Heart right ventricle (tissue), 16 donors: ENCODE data around the gene CD2. TPM values are rescaled to one million over a fixed set of nuclear protein-coding genes. Genes with fewer than 3 reads are reported as not detected.

Experiments
- ATAC-seq, 8 donors: fragments of 200-7000 bp; cut with Tn5 transposase; one replicate each; pipeline ENCODE4 v1.9.1; 2020; ENCODE audit warnings: mild to moderate bottlenecking in 8 of 8, moderate library complexity in 8 of 8, moderate number of reproducible peaks in 1 of 8
- DNase-seq, 2 donors: peaks; one replicate each; pipeline ENCODE4 v3.0.0-alpha.2; 2020
- H3K27ac ChIP-seq, 10 donors: fragments of 200-600 bp; sonication (generic) in 2 of 10; one replicate each; pipeline versions ENCODE4 v1.5.0 to v1.8.0; 2020 to 2022; ENCODE audit warnings: mild to moderate bottlenecking in 3 of 10
- H3K27me3 ChIP-seq, 7 donors: fragments of 200-600 bp; one replicate each; pipeline ENCODE4 v1.8.0; 2021 to 2022; ENCODE audit warnings: mild to moderate bottlenecking in 2 of 7
- H3K36me3 ChIP-seq, 9 donors: fragments of 200-600 bp; sonication (generic) in 1 of 9; one replicate each; pipeline versions ENCODE4 v1.5.0 to v1.8.0; 2020 to 2022; ENCODE audit warnings: mild to moderate bottlenecking in 2 of 9
- H3K4me1 ChIP-seq, 9 donors: fragments of 200-600 bp; sonication (generic) in 1 of 9; one replicate each; pipeline versions ENCODE4 v1.5.0 to v1.8.0; 2020 to 2022; ENCODE audit warnings: mild to moderate bottlenecking in 4 of 9
- H3K4me3 ChIP-seq, 10 donors: fragments of 200-600 bp; sonication (generic) in 2 of 10; one replicate each; pipeline versions ENCODE4 v1.5.0 to v1.8.0; 2020 to 2022; ENCODE audit warnings: mild to moderate bottlenecking in 7 of 10, moderate library complexity in 2 of 10
- H3K9me3 ChIP-seq, 11 donors: fragments of 200-600 bp in 10 of 11; sonication (generic) in 2 of 11; one replicate each; pipeline versions ENCODE4 v1.5.0 to v1.8.0; 2013 to 2022; ENCODE audit warnings: mild to moderate bottlenecking in 2 of 11, control low read depth in 1 of 11, moderate library complexity in 1 of 11
- CTCF ChIP-seq, 9 donors: fragments of 200-600 bp; sonication (generic) in 2 of 9; IDR thresholded peaks; one replicate each; pipeline versions ENCODE4 v1.5.0 to v1.8.0; 2021 to 2022; ENCODE audit warnings: antibody characterized with exemption in 9 of 9, mild to moderate bottlenecking in 5 of 9, moderate library complexity in 1 of 9
- WGBS, 2 donors: extraction: QIAGEN DNeasy Blood & Tissue Kit; methylation state at CpG; one replicate each; pipeline ENCODE4 v1.1.7; 2013; ENCODE audit warnings: inconsistent platforms in 1 of 2; 5-methylcytosine and 5-hydroxymethylcytosine counted together
- intact Hi-C, 10 donors: fragments of 100-400 bp; cut with DNase I; formaldehyde crosslinking; loops; one replicate each; pipeline versions ENCODE4 v1.11.1 to v1.14.2; 2022
- polyA plus RNA-seq, 2 donors: library from polyadenylated mRNA; stranded (reverse); fragments of 200-250 nt; gene quantifications; one replicate each; pipeline ENCODE4 v1.2.3, GENCODE V29; 2013
- total RNA-seq, 10 donors: library from RNA; stranded (reverse); fragmentation: NEBNext Ultra II Directional in 3 of 10; extraction: Animal tissue kit (Norgen Biotek cat#: 25700) in 3 of 10; gene quantifications; one replicate each; pipeline versions ENCODE4 v1.2.1 to v1.2.4, GENCODE V29; 2021 to 2023
- donor health status: Arrhythmogenic right ventricular cardiomyopathy.
- donor health status: ischemic (EF 13 %, LVEDD 7.1; RV severe dilation, severe dysfunction).
- donor health status: healthy with polysubstance abuse.
- donor health status: DM: no; HTN: yes; CAD: no.
- donor health status: DM: no; HTN: no; CAD: no.
- donor health status: ischemic (EF 25% LVEDD 6.9; RV normal size, moderate dysfunction).
- donor health status: ischemic (EF 25% LVEDD 5.7; RV mildly dilated, moderate dysfunction).
- donor health status: healthy.
- donor health status: DM: yes; HTN: yes; CAD: no.
- donor health status: Ischemic cardiomyopathy.
- donor health status: ischemic (EF 35%, LVEDD 5.7; RV mildly dilated, moderate dysfunction).
- donor health status: nonischemic (EF 11% LVEDD 7.7; RV severe dilation, severe dysfunction).
- donor health status: DM: yes; HTN: yes; CAD: no.
- donor health status: PGD.
- donor health status: ischemic (EF 29% LVEDD 5.4; RV normal size, mild dysfunction).
- donor health status: nonischemic (EF 23%, LVEDD 6.1; RV moderate dilation, normal function).

Gene CD2
- total and polyA plus RNA-seq, 12 donors = 0.20 to 6.5 (median 1.0) TPM; not detected in 3

GRCh38 chr1:116759636-116760035 lies 5.4 kb downstream of the CD2 start:
- Histone ChIP-seq H3K4me1 (peaks cover 0 to 23% (median 0%) of the 10 kb centered on the region in 9 donors), H3K27me3 (no peaks in the 10 kb centered on the region), H3K9me3 (no peaks in the 10 kb centered on the region), H3K27ac (peak overlapping the region in 1 of 10 donors; percentile 50), H3K4me3 (peak overlapping the region in 1 of 10 donors; percentile 50), H3K36me3 (no peaks in the 10 kb centered on the region)
- DNase-seq = no peak
- intact Hi-C loops = no loop called here
- ATAC-seq = no peak
- WGBS, 2 donors = 92 to 100% methylated on average over 1 of the region's 1 CpG
- no peak for TF ChIP-seq CTCF (IDR thresholded peaks at IDR 0.05)

GRCh38 chr1:116760487-116760886 lies 6.3 kb downstream of the CD2 start:
- no peaks in the 10 kb centered on the region for H3K9me3 ChIP-seq
- 92% methylated on average over 3 of the region's 3 CpGs for WGBS, 2 donors
- intact Hi-C loops = no loop called here
- H3K4me1 ChIP-seq = peaks cover 0 to 23% (median 0%) of the 10 kb centered on the region in 9 donors
- H3K36me3 ChIP-seq = no peaks in the 10 kb centered on the region
- H3K27ac ChIP-seq = no peak overlapping the region
- ATAC-seq (no peak), DNase-seq (no peak)
- no peak for TF ChIP-seq CTCF (IDR thresholded peaks at IDR 0.05)
- no peak overlapping the region for H3K4me3 ChIP-seq
- H3K27me3 ChIP-seq = no peaks in the 10 kb centered on the region

- intact Hi-C loops = no loop called here
- ATAC-seq (no peak), DNase-seq (no peak)
- Histone ChIP-seq H3K36me3 (no peaks in the 10 kb centered on the region), H3K27me3 (no peaks in the 10 kb centered on the region), H3K9me3 (no peaks in the 10 kb centered on the region), H3K4me3 (no peak overlapping the region), H3K4me1 (peaks cover 0 to 23% (median 0%) of the 10 kb centered on the region in 9 donors), H3K27ac (no peak overlapping the region)
- WGBS, 2 donors = 86% methylated on average over 4 of the region's 4 CpGs
- no peak for TF ChIP-seq CTCF (IDR thresholded peaks at IDR 0.05)
These were observed 6.9 kb downstream of the CD2 start for GRCh38 chr1:116760996-116761665.

- H3K27ac ChIP-seq = peak overlapping the region in 1 of 10 donors; percentile 80
- H3K27me3 ChIP-seq = no peaks in the 10 kb centered on the region
- H3K9me3 ChIP-seq = no peaks in the 10 kb centered on the region
- peaks cover 0 to 23% (median 0%) of the 10 kb centered on the region in 9 donors for H3K4me1 ChIP-seq
- TF ChIP-seq CTCF (IDR thresholded peaks at IDR 0.05) = no peak
- H3K36me3 ChIP-seq = no peaks in the 10 kb centered on the region
- intact Hi-C loops = no loop called here
- ATAC-seq (no peak), DNase-seq (no peak)
- no peak overlapping the region for H3K4me3 ChIP-seq
- 90 to 91% methylated on average over 2 of the region's 2 CpGs for WGBS, 2 donors
These were observed 8.1 kb downstream of the CD2 start for GRCh38 chr1:116762281-116762680.
